ENCODE data around the gene HTRA3.

The HTRA3 gene

DNA sequence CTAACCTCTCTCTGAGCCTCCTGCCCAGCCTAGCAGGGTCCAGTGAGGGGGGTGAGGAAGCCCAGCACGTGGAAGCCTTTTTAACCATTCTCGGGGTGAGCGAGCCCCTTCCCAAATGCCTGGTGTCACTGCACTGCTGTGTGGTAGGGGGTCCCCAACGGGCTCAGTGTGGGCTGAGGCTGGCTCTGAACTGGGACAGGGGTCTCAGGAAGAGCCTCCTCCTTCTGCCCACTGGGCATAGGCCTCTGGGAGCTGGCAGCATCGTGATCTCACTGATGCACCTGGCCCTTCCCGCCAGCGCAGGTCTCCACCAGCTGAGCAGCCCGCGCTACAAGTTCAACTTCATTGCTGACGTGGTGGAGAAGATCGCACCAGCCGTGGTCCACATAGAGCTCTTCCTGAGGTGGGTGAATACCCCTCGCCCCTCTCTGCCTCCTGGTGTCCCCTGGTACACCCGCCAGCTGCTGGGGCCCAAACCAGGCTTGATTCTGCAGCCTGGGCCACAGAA, 12.6 kb downstream of the HTRA3 start:
- no peak for DNase-seq

DNA sequence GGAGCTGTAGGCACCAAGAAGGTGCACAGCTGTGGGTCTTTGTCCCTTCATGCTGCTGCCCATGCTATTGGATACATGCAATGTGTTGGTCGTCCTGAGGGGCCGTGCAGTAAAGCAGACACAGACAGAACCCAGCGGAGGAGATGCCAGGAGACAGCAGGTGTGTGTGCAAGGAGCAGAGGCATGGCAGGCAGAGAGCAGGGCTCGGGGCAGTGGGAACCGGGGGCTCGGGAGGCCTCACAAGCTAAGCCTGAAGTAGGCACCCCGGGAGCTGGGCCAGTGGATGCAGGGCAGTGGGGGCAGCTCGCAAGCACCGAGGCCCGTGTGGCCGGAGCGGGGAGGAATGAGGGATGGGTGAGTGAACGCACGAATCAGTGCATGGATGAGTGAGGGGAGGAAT, 13.2 kb downstream of the HTRA3 start:
- DNase-seq = no peak

DNA sequence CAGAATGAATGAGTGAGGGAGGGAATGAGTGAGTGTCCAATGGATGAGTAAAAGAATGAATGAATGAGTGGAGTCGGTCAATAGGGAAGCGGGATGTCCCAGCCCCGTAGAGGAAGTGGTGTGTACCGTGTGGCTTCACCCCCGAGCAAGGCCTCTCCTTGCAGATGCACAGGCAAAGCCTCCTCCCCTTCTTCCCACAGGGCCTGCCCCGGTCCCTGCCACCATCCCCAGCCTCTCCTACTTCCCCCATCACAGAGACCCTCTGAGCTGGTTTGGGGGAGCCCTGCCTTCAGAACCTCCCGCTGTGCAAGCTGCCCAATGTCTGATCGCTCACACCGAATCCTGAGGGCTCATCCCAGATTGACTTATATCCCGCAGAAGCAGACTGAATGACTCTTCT, 13.6 kb downstream of the HTRA3 start:
- DNase-seq = no peak

DNA sequence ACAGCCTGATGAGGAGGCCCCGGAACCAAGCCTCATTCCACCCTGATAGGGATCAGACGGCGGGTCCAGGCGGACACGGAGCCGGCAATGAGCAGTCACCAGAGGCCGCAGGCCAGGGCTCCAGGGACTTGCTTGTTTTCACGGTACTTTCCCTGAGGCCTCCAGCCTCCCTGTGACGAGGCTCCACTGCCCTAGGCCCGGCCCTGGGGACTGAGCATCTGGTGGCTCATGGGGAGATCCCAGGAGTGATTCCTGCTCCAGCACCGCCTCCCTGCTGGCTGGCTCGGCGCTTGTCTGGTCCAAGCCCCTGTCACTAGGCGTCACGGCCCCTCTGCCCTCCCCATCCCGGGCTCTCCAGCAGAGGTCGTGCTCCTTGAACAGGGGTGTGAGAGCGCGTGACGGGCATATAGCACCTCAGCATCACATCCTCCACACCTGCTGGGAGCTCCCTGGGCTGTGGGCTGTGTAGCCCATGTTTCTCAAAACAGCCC, 14.1 kb downstream of the HTRA3 start:
- DNase-seq = no peak

DNA sequence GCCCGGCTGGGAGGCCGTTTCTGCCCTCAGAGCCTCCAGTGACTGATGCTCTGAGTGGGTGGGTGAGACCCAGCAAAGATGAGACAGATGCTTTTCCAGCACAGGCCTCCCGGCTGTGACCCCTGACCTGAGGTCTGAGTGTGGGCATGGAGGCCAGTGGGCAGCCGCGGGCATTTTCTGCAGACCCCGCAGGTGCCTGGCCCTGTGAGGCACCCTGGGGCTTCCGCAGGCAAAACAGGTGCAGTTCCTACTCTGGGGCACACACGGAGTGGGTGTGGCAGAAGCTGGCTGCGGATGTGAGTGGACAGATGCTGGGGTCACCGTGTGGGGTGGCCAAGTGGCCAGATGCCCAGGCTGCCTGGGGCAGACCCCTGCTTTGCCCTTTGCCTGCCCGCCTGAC, 14.8 kb downstream of the HTRA3 start:
- DNase-seq = no peak

DNA sequence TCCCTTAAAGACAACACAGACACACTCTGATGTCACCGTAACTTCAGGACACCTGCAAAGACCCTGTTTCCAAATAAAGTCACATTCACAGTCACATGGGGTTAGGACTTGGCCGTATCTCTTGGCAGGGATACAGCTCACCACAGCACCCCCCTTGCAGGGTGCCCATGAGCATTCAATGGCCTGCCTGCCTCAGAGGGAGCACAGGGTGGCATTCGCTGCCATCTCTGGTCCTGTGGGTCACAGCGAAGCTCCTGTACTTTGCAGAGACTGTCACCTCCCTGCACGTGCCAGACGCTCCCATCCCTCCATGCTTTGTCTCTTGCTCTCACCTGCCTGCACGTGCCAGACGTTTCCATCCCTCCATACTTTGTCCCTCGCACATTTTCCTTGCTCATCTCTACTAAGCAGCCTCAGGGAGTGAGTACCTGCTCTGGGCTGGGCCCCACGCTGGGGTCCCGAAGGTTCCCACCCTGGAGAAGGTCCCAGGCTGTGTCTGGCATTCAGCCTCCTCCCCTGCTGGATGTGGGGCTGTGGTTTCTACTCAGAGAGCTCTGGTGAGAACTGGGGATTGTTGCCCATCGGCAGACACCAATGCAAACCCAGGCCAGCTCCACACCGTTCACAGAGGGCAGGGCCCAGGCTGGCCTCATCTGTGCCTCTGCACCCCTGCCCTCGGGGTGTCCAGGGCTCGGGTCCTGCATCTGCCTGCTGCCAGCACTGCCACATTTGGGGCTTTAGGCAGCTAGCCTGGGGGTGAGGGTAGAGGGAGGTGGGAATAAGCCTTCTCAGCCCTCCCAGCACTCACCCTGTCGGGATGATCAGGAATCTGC, 15.8 kb downstream of the HTRA3 start:
- no peak for DNase-seq

DNA sequence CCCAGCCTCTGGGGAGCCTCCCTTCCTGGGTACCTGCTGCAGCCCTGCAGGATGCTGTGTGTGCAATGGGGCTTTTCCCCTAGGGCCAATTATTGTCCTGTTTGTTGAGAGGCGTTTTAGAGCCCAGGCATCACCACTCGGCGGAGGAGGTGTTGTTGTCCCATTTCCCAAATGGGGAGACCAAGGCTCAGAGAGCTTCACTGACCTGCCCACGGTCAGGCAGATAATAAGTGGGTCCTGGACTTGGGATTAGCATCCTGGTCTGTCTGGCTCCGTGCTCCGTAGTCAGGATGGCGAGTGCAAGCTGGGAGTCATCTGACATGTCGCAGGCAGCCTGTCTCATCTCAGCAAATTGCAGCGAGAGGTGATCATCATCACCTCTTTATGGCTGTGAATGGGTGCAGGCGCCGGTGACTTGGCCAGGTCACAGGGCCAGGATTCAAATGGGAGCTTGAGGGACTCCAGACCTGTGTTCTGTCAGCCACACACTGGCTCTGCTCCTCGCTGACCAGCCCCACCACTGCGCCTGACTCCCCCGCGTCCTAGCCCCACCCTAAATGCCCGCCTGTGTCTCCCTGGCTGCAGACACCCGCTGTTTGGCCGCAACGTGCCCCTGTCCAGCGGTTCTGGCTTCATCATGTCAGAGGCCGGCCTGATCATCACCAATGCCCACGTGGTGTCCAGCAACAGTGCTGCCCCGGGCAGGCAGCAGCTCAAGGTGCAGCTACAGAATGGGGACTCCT, 16.6 kb downstream of the HTRA3 start:
- no peak for DNase-seq

DNA sequence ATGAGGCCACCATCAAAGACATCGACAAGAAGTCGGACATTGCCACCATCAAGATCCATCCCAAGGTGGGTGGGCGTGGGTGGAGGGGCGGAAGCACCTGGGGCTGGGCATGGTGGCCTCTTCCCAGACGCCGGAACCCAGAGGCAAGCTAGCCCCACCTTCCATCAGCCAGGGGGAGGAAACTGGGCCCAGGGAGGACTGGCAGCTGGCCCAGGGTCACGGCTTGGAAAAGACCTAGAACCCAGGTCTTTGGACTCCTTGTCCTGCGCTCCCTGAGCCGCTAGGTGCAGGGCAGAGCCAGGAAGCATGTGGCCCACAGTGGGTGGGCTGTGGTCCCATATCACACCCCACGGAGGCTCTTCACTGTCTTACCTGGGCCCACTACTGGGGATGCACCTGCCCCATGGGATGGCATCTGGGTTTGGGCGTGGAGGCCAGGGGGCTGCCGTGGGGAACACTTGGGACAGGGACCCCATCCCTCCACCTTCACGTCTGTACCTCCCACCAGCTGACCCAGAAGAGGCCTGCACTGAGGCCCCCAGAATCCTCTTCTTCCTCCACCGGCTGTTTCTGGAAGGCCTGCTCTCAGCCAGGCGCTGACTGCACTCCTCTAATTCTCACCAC, 17.3 kb downstream of the HTRA3 start:
- no peak for DNase-seq

DNA sequence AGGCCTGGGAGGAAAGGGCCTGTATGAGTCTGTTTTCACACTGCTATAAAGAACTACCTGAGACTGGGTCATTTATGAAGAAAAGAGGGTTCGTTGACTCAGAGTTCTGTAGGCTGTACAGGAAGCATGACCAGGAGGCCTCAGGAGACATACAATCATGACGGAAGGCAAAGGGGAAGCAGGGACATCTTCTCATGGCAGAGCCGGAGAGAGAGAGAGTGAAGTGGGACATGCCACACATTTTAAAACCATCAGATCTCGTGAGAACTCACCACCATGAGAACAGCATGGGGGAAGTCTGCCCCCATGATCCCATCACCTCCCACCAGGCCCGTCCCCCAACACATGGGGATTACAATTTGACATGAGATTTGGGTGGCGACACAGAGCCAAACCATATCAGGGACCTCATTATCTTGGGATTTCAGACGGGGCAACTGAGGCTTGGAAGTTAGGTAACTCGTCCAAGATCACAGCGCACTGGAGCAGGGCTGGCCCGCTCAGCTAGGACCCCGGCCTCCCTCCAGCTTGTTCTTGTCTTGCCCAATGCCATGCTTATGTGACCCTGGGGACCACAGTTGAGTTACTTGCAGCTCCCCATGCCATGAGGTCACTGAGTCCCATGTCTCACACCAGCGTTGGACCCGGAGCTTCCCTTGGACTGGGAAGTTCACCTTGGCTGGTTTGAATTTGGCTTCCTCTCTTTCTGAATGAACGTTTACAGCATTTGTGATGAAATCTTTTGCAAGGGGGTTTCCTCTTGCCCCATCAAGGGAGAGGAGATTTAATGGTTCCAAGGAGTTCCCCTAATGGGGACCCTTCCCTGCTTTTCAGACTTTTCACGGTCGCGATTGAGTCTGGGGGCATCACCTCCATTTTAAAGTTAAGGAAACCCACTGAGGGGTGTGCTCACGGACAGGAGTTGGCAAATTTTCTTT, 18.1 kb downstream of the HTRA3 start:
- no peak for DNase-seq

DNA sequence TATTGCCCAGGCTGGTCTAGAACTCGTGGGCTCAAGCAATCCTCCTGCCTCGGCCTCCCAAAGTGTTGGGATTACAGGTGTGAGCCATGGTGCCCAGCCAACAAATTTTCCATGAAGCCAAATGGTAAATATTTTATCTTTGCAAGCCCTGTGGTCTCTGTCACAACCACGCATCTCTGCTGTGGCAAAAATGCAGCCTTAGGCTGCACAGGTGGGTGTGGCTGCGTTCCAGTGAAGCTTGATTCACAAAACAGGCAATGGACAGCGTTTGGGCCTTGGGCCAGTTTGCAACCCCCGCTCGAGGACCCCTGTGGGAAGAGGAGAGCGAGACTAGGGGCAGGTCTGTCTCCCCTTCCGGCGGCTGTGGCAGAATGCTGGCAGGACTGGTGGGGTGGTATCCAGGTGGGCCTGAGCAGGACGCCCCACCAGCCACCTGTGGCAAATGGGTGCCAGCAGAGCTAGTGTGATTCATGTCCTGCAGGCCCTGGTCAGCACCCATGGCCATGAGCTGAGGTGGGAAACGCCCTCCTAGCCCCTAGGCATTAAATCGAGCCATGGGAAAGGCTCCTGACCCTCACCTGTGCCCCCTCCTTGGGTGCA, 19.7 kb downstream of the HTRA3 start:
- DNase-seq = no peak

DNA sequence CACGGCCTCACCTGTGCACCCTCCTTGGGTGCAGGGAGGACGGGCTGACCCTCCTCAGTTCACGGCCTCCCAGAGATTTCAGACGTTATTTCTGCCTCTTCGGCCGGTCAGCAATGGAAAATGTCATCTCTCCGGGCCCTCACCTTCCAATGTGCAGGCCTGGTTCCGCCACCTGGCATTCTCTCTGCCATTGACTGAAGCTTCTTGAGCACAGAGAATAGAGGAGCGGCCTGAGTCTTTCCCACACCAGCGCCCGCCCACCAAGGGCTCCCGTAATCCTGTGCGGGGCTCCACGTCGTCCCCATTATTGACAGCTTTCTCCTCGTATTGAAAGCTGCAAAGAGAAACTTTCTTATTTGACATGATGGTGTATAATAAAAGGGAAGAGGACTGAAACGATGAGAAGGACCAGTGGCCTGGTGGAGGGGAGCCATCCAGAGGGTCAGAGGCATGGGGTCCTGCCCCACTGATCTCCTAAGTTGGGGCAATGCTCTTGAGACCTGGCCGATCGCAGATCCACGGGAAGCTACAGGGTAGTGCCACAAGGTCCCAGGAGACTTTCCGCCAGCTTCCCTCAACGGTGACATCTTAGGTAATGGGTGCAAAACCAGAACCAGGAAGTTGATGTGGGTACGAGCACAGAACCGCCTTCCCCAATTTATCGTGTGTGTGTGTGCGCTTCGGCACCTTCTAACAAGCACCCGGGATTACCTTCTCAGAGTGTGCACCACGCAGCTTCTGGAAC, 20.6 kb downstream of the HTRA3 start:
- DNase-seq = no peak

DNA sequence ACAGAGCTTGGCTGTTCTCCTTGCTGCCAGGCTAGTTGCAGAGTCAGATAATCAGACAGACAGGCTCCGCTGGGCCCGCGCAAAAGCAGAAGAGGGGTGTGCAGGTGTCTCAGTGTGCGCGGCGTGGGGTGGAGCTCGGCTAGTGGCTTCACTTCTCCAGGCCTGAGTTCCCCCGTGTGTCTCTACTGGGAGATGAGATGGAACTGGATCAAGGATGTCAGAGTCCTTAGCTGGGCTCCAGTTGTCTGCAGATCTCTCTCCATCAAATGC, 21.1 kb downstream of the HTRA3 start:
- no peak for DNase-seq

DNA sequence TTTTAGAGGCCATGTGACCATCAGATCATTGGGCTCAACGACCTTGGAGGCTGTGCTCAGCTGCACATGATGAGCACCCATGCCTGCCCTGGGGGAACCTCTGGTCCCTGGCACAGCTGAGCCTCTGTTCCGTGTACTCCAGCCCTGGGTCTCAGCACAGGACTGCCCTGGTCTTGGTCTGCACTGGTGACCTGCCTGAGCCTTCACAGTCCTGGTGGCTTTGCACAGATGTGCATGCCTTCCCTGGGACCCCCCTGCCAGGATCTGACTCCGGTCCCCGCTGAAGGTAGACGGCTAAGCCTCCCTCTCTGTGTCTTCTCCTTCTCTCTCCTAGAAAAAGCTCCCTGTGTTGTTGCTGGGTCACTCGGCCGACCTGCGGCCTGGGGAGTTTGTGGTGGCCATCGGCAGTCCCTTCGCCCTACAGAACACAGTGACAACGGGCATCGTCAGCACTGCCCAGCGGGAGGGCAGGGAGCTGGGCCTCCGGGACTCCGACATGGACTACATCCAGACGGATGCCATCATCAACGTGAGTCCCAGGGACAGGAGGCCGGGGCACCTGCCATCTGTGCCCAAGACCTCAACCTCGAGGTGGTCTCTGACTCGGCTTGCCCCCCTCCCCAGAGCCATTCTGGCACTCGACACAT, 21.6 kb downstream of the HTRA3 start:
- DNase-seq = no peak

DNA sequence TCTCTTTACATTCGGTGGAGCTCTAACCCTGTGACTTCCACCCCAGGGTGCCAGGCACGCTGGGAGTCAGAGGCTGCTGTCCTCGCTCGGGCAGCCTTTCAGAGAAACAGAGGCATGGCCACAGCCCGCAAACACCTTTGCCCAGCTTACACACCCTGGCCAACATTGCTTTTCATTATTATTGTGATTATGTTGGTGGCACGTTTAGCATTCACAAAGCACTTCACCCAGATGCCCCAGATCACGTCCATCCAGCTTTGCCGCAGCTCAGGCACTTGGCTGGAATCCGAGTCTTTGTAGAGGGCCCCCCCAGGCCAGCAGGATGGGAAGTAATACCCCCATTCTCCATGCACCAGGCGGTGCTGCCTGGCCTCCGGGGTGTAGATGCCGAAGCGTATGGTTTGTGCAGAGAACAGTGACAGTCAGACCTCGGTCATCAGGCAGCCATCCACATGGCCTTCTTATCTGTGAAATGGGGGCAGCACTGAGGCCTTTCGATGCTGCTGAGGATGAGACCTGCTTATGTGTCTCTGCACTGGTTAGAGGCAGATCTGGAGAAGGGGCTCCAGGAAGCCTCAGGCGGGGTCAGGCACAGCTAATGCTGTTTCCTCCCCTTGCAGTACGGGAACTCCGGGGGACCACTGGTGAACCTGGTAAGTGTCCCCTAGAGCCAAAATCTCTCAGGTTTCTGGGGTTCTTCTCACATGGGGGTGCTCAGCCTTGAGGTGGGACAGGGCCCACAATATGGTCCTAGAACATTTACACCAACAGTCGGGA, 22.3 kb downstream of the HTRA3 start:
- no peak for DNase-seq

DNA sequence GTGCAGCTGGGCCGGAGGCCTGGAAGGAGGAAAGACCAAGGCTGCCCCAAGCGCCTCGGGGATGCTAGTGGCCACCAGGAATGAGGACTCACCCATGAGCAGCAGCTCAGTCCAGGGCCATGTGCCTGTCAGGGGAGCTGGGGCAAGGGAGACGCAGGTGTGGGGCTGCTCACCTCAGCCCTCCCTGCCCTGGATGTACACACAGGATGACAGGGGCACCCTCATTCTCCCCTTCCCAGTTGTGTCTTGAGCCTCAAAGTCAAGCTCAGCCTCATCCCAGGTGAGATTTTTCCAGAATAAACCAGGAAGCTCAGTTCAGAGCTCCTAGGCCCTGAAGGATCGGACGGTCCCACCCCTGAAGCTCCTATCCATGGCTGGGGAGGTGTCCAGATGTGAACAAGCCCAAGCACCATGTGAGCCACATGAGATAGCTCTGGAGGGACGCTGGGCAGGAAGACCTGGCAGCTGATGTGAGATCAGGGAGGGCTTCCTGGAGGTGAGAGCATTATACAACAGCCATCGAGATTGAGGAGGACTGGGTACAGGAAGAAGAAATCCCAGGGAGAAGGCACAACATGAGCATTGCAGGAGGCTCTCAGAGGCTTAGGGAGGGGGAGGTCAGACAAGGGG, 23.0 kb downstream of the HTRA3 start:
- DNase-seq = no peak

DNA sequence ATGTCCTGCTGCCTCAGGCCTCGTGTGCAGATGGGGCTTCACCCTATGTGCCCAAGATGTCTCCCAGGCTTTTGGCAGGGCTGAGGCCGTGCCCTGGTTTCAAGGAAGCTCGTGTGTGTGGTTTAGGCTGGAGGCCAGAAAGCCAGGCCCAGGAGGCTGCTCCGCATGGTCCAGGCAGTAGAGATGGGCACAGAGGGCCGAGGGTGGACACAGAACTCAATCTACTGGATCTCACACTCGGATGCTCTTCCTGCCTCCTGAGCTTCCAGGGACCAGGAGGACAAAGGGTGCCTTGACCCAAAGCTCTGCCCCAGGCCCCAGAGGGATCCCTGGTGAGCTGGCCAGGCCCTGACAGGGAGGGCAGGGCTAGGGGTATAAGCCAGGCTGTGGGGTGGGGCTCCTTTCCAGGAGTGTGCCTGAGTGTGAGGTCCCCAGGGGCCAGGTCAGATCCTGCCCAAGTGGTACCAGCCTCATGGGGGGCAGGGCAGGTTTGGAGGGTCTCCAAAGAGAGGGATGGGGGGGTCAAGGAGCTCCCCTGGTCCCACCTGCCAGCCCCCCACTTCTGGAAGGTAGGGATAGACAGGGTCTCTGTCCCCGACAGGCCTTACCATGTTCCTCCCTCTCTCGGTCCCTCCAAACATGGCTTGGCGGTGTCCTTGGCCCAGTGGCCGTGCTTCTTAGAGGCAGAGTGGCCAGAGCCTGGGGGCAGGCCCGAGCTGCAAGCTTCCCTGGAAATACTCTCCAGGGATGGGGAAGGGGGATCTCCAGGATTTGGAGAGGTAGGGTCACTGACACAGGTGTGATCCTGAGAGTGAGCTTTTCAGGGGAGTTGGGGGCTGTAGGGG, 23.8 kb downstream of the HTRA3 start:
- DNase-seq = no peak

DNA sequence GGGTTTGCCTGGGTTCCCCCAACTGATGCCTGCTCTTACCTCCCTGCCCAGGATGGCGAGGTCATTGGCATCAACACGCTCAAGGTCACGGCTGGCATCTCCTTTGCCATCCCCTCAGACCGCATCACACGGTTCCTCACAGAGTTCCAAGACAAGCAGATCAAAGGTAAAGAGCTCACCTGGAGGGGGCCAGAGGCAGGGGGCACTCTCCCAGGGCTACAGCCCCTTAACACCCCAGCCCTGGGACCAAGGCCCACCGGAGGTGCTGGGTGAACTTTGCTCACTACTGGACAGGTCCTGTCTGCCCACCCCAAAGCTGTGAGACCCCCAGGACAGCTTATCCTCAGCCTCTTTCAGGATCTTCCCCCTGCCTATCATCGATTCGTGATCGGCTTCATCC, 24.5 kb downstream of the HTRA3 start:
- DNase-seq = no peak

DNA sequence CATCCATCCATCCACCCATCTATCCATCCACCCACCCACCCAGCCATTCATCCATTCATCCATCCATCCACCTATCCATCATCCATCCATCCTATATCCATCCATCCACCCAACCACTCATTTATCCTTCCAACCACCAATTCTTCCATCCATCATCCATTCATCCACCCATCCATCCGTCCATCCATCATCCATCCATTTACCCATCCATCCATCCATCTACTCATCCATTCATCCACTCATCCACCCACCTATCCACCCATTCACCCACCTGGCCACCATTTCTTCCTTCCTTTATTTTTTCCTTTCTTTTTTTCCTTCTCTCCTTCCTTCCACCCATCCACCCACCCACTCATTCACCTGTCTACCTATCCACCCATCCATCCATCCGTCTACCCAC, 25.2 kb downstream of the HTRA3 start:
- DNase-seq = no peak
